Smooth muscle cell of the brain vasculature (primary cell): ENCODE measurements around the gene GLYR1.
"Not testable (repeated sequence)": the region's sequence is repeated elsewhere in the genome, so short reads cannot be mapped to it uniquely, and the experiment has no call there.

Experiments
- DNase-seq: peaks from one replicate; pipeline ENCODE4 v3.0.0-alpha.2; 2012; ENCODE audit warnings: low read depth, low spot score

GLYR1 gene

DNA sequence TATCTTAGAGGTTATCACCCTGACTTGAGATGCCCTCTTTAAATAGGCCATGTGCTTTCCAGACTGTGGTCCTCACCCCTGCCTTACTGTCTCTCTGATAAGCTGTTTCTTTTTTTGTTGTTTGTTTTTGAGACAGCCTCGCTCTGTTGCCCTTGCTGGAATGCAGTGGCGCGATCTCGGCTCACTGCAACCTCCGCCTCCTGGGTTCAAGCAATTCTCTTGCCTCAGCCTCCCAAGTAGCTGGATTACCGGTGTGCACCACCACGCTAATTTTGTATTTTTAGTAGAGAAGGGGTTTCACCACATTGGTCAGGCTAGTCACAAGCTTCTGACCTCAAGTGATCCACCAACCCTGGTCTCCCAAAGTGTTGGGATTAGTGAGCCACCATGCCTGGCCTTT is 58.2 kb downstream of the GLYR1 start:
- no peak for DNase-seq

GRCh38 chr16:4788489-4788889 is 58.6 kb downstream of the GLYR1 start:
- DNase-seq: no peak

- no peak for DNase-seq
These were observed 59.2 kb downstream of the GLYR1 start, which contains the start of gene SEPTIN12 for GRCh38 chr16:4787627-4788482. SEPTIN12 (minus strand) TSS chr16:4788345; CDS start chr16:4787645, 700 bp downstream.

DNA sequence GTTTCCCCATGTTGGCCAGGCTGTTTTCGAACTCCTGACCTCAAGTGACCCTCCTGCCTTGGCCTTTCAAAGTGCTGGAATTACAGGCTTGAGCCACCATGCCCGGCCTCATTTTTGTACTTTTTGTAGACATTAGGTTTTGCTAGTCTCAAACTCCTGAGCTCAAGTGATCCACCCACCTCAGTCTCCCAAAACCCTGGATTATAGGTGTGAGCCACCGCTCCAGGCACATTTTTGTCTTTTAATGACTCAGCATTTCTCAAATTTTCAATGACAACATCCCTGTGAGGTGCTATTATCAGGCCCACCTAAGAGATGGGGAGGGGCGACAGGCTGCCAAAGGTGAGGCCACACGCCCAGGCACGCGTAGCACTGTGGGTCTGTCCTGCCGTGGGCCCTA is 60.0 kb downstream of the GLYR1 start:
- no peak for DNase-seq

DNA sequence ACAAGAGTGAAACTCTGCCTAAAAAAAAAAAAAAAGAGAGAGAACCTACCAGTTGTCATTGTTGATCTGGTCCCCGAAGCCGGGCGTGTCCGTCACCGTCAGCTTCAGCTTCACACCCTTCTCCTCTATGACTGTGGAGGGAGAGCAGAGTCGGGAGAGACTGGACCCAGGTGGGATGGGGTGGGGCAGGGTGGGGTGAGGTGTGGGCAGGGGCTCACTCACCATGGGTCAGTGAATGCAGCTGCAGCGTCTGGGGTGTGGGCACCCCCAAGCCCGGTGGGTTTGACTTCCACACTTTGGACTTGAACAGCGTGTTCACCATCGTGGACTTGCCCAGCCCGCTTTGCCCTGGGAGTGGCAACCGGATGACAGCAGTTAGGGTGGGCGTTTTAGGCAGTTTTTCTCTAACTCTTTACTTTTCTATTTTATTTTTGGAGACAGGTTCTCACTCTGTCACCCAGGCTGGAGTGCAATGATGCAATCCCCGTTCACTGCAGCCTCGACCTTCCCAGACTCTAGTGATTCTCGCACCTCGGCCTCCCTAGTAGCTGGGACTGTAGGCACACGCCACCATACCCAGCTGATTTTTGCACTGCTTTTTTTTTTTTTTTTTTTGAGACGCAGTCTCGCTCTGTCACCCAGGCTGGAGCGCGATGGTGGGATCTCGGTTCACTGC is 61.2 kb downstream of the GLYR1 start:
- no peak for DNase-seq

- DNase-seq: not testable (repeated sequence)
These were observed 62.6 kb downstream of the GLYR1 start for GRCh38 chr16:4784444-4784987.

- DNase-seq: no peak
These were observed 63.1 kb downstream of the GLYR1 start for GRCh38 chr16:4783951-4784336.

DNA sequence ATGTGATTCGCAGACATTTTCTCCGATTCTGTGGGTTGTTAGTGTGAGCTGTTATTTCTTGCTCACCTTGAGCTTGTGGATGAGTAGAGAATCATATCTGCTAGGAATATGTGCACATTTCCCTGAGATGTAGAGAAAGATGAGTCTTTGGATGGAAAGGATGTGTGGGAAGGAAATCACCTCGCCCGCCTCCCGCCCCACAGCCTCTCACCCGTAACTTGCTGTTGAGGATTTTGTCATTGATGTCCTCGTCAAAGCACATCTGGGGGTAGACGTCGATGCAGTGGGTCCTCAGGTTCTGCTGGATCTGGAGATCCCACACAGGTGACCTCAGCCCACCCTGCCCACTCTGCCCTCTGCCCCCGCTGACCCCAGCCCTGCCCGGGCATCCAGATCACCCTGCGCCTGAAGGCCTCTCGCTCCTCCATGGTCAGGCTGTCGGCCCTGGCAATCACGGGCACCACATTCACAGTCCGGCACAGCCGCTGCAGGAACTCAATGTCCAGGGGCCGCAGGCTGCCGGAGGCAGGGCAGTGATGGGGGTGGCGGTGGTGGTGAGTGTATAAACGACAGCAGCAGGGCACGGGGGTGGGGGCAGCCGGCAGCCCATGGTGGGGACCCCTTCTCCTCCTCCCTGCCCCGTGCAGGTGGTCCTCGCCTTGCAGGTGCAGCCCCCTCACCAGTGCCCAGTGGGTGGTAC is 63.7 kb downstream of the GLYR1 start:
- no peak for DNase-seq

DNA sequence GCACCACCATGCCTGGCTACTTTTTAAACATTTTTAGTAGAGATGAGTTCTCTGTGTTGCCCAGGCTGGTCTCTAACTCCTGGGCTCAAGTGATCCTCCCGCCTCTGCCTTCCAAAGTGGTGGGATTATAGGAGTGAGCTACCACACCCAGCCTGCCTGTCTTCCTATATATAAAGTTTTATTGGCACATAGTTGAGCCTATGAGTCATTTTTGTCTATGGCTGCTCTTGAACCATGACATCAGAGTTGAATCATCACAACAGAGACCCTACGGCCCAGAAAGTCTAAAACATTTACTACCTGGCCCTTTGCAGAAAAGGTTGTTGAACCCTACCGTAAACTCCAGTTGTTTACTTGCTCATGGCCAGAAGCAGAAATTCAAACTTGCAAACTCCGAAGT is 66.9 kb downstream of the GLYR1 start:
- no peak for DNase-seq

GRCh38 chr16:4778050-4778392 is 69.1 kb downstream of the GLYR1 start:
- no peak for DNase-seq

GRCh38 chr16:4777339-4778049 is 69.6 kb downstream of the GLYR1 start:
- no peak for DNase-seq

GRCh38 chr16:4776141-4776705 is 70.9 kb downstream of the GLYR1 start:
- DNase-seq: no peak

- DNase-seq: no peak
These were observed 72.1 kb downstream of the GLYR1 start for GRCh38 chr16:4775005-4775404.

- DNase-seq: no peak
These were observed 74.7 kb downstream of the GLYR1 start for GRCh38 chr16:4772351-4772750.

DNA sequence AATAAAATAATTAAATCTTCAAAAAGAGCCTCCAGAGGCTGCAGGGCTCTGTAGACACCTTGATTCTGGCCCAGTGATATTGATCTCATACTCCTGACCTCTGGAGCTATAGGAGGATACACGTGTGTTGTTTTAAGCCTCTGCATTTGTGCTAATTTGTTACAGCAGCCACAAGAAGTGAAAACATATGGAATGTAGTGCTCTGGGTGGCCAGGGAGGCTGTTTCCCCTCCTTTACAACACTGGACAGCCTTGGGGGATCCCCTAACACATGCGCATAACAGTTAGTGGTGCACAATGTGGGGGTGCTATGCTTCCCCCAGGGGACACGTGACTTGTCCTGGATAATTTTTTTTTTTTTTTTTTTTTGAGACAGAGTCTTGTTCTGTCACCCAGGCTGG is 75.4 kb downstream of the GLYR1 start:
- DNase-seq: no peak

DNA sequence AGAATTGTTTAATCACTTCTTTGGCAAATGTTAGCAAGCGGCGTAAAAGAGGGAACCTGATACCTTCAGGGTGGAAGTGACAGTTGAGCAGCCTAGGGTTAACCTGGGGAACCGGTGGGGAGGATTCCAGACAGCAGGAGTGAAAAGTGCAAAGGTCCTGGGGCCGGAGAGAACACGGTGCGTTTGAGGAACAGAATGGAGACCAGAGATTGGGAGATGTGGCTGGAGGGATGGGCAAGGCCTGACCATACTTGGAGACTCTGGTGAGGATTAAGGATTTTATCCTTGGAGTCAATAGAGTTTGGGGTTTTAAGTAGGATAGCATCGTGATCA is 77.8 kb downstream of the GLYR1 start:
- DNase-seq: no peak

- DNase-seq: peak; percentile 89
These were observed 78.4 kb downstream of the GLYR1 start for GRCh38 chr16:4768549-4769305.

DNA sequence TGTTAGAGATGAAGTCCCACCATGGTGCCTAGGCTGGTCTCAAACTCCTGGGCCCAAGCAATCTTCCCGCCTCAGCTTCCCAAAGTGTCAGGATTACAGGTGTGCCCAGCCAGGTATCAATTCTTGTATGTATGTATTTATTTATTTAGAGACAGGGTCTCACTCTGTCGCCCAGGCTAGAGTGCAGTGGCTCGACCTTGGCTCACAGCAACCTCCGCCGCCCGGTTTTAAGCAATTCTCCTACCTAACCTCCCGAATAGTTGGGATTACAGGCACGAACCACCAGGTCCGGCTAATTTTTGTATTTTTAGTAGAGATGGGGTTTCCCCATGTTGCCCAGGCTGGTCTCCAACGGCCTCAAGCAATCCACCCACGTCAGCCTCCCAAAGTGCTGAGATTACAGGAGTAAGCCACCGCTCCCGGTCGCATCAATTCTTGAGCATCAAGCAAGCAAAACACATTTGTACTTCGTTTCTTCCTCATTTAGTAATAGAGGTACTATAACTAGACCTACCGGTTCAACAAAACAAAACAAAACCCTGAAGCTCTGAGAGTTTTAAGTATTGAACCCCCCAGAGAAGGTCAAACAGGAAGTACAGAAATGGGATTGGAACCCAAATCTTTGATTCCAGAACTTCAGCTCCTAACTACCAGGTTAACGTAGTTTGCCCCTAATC is 79.1 kb downstream of the GLYR1 start:
- DNase-seq: no peak

GRCh38 chr16:4766875-4767628 is 80.0 kb downstream of the GLYR1 start, which contains the start of gene ZNF500:
ZNF500 (minus strand) TSS chr16:4767162; CDS start chr16:4765978, 1,184 bp downstream.
- DNase-seq: peak; percentile 85
